Cardiac septum (tissue), 1 donor: ENCODE data around the gene PTPRF. TPM values are rescaled to one million over a fixed set of nuclear protein-coding genes. Genes with fewer than 3 reads are reported as not detected.
"Not testable (repeated sequence)": the region's sequence is repeated elsewhere in the genome, so short reads cannot be mapped to it uniquely, and the experiment has no call there.

ENCODE experiments used
- DNase-seq: peaks from one replicate; pipeline ENCODE4 v3.0.0-alpha.2; 2020; ENCODE audit warnings: low spot score
- intact Hi-C: fragments of 100-400 bp; cut with DNase I; formaldehyde crosslinking; loops from one replicate; pipeline ENCODE4 v1.14.0; 2022
- total RNA-seq: library from RNA; stranded (reverse); fragmentation: NEBNext Ultra II Directional; extraction: Animal tissue kit (Norgen Biotek cat#: 25700); gene quantifications from one replicate; pipeline ENCODE4 v1.2.1, GENCODE V29; 2021
- donor health status: DM: no; HTN: no; CAD: no.

The PTPRF gene
- total RNA-seq, 1 donor from 2014 or later, result 9.1 TPM

GRCh38 chr1:43638381-43638780 is 107.7 kb downstream of the PTPRF start:
- intact Hi-C loops, DNase-seq: not testable (repeated sequence)

DNA sequence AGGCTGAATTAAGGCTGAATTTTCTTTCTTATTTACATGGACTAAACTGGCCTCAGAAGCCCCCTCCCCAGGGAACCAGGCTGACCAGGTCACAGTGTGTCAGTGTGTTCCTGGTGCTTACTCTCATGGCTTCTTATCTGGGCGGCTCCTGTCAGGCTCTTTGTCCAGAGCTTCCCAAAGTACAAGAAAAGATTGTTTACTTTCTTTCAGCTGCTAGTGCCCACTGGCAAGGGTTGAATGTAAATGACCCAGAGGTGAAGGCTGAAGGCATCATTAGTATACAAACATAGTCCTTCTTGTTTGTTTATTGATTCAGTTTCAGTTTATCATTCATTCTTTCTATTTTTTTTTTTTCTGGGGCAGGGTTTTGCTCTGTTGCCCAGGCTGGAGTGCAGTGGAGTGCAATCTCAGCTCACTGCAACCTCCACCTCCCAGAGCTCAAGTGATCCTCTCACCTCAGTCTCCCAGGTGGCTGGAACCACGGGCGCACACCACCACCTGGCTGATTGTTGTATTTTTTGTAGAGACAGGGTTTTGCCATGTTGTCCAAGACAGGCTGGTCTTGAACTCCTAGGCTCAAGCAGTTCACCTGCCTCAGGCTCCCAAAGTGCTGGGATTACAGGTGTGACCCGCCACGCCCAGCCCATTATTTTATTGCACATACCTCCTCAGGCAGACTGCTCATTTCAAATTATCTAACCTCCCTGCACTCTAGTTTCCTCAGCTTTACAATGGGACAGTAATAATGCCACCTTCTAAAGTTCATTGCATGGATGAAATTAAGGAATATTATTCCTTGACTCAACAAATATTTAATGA is 109.5 kb downstream of the PTPRF start:
- no peak for DNase-seq
- intact Hi-C loops, result no loop called here

GRCh38 chr1:43644558-43644957 is 113.9 kb downstream of the PTPRF start:
- intact Hi-C loops, result no loop called here
- no peak for DNase-seq

DNA sequence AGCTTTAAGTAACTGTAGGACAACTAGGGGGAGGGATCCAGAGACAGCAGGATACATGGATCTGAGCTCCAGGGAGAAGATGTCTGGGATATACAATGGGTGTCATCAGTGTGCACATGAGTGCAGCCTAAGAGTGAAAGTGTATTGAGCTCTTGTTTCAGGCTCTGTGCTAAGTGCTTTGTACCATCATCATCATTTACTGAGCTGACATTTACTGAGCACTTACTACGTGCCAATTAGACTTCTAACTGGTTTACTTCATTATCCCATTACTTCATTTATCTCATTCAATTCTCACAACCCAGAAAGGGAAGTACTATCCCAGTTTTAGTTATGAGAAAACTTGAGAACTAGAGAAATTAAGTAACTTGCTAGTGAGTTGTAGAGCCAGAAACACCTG is 114.8 kb downstream of the PTPRF start:
- intact Hi-C loops, result loop anchor here (5.0 kb wide), 2 partner anchors 78 to 103 kb away; no protein-coding TSS in a partner anchor

DNA sequence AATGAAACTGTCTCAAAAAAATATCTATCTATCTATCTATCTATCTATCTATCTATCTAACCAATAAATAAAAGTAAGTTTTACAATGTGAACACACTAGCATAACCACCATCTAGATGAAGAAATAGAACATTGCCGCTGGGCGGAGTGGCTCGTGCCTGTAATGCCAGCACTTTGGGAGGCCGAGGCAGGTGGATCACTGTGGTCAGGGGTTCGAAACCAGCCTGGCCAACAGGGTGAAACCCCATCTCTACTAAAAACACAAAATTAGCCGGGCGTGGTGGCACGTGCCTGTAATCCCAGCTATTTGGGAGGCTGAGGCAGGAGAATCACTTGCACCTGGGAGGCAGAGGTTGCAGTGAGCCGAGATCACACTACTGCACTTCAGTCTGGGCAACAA is 116.6 kb downstream of the PTPRF start:
- intact Hi-C loops, result loop anchor here (5.0 kb wide), 2 partner anchors 80 to 105 kb away; no protein-coding TSS in a partner anchor
- DNase-seq, result not testable (repeated sequence)

More for the DNA sequence above, 114.8 kb downstream of the PTPRF start:
- DNase-seq, result no peak

GRCh38 chr1:43648221-43648847 is 117.7 kb downstream of the PTPRF start:
- intact Hi-C loops, result loop anchor here (2.0 to 5.0 kb wide), 3 partner anchors 81 to 120 kb away; no protein-coding TSS in a partner anchor
- DNase-seq, result no peak

DNA sequence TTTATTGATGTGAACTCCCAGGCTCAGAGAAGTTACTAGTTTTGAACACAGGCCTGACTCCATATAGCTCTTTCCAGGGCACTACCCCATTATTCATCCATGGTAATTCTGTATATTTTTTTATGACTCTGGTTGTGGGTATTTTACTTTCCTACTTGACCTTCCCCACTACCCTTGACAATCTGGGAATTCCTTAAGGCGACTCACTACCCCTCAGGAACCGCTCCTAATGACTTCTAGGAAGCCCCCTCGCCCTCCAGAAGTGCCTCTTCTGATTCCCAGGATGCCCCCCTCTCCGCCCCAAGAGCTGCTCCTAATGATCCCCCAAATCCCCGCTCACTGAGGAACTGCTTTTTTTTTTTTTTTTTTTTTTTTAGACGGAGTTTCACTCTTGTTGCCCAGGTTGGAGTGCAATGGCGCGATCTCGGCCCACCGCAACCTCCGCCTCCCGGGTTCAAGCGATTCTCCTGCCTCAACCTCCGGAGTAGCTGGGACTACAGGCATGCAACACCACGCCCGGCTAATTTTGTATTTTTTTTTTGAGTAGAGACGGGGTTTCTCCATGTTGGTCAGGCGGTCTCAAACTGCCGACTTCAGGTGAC is 118.3 kb downstream of the PTPRF start:
- intact Hi-C loops, result loop anchor here (2.0 to 5.0 kb wide), 3 partner anchors 82 to 120 kb away; no protein-coding TSS in a partner anchor
- no peak for DNase-seq

GRCh38 chr1:43650310-43651085 is 119.8 kb downstream of the PTPRF start:
- intact Hi-C loops, result loop anchor here (5.0 kb wide), 1 partner anchor 57 kb away; the partner anchor contains the start of gene ST3GAL3
- DNase-seq, result peak; percentile 96

DNA sequence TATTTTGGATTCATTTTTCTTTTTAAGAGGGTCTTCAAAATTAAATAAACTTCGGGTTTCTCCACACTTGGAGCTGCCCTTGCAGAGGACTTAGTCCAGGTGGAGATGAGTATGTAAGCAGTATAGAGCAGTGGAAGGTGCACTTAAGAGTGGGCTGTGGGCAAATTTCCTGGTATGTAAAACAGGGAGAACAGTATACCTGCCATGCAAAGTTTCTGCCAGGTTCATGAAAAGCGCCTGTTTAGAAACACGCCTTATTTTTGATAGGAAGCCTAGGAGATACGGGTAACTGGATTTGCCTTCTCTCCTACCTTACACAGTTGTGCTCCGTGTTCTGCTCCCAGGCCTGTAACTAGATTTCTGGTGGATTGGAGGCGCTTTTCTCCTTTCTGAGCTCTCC is 120.5 kb downstream of the PTPRF start:
- intact Hi-C loops, result loop anchor here (5.0 kb wide), 1 partner anchor 56 kb away; the partner anchor contains the start of gene ST3GAL3

GRCh38 chr1:43651902-43652301 is 121.2 kb downstream of the PTPRF start:
- no peak for DNase-seq
- intact Hi-C loops, result loop anchor here (5.0 kb wide), 1 partner anchor 55 kb away; the partner anchor contains the start of gene ST3GAL3

More for the DNA sequence above, 120.5 kb downstream of the PTPRF start:
- no peak for DNase-seq

GRCh38 chr1:43653339-43653738 is 122.7 kb downstream of the PTPRF start:
- intact Hi-C loops, result loop anchor here (5.0 kb wide), 1 partner anchor 54 kb away; the partner anchor contains the start of gene ST3GAL3
- no peak for DNase-seq

GRCh38 chr1:43653893-43654292 is 123.2 kb downstream of the PTPRF start:
- no peak for DNase-seq
- intact Hi-C loops, result loop anchor here (5.0 kb wide), 1 partner anchor 53 kb away; the partner anchor contains the start of gene ST3GAL3

DNA sequence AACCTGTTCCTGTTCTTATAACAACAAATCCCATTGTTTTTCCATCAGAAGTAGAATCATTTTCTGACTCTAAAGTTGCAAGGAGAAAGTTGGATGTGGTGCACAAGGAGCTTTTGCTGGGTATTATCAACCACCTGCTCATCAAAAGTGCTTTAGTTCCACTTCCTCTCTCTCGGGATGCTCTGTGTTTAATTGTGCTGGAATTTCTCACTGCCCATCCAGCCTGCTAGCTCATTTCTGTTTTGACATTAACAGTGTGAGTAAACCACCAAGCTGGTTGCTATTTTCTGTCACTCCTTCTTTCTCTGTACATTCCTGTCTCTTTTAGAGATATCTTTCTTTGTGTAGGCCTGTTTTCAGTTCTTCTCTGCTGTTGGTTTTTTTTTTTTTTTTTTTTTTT is 125.3 kb downstream of the PTPRF start:
- intact Hi-C loops, result no loop called here
- no peak for DNase-seq

GRCh38 chr1:43659212-43660166 is 128.8 kb downstream of the PTPRF start:
- no peak for DNase-seq
- intact Hi-C loops, result no loop called here

- DNase-seq, result no peak
- intact Hi-C loops, result no loop called here
These were observed 129.7 kb downstream of the PTPRF start for GRCh38 chr1:43660355-43660754.

GRCh38 chr1:43664369-43664768 is 133.7 kb downstream of the PTPRF start:
- intact Hi-C loops, result no loop called here
- DNase-seq, result no peak

DNA sequence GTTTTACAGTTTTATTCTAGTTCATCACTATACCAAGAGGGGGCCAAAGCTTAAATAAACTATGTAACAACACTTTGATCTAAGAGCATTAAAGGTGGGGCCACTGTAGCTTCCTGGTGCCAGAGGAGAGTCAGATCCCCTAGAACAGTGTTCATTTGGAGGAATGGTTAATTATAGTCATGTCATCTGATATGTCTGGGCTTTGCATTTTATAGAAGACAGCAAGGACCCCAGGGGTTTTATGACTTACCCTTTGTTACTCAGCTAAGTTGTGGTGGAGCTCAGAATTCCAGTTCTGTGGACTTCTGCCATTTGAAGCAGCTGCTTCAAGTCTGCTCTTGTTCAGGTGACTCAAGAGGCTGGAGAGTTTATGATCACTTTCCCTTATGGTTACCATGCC is 135.9 kb downstream of the PTPRF start:
- intact Hi-C loops, result no loop called here
- DNase-seq, result no peak

- no peak for DNase-seq
- intact Hi-C loops, result no loop called here
These were observed 138.3 kb downstream of the PTPRF start for GRCh38 chr1:43668956-43669355.
